Measurements from ENCODE around the gene M6PR.

The M6PR gene

DNA sequence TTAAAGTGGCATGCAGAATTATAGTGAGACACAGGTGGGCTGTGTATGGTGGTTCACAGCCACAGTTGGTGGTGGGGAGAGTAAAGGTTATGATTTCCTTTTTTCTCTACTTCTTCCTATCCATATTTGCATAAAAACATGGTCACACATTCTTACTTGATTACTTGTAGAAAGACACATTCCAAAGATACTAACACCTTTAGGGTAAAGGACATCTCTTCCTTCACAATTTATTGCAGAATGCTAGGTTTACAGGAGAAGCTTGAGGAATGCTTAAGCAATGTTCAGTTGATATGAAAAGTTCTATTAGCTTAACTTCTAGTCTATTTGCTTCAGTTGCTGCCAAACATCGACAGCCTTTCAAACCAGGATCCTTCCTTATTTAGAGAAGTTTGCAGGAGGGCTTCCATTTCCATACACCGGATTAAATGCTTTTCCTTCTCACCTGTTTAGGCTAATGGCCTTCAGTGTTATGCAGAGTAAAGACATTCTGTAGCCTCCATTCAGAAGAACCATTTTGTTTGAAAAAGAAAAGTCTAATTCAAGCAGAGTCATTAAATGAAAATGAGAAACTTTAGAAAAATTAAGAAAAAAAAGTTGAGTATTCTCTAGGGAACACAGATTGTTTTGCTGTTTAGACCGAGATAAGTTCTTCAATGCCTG, 37.7 kb downstream of the M6PR start:
- no peak for DNase-seq

DNA sequence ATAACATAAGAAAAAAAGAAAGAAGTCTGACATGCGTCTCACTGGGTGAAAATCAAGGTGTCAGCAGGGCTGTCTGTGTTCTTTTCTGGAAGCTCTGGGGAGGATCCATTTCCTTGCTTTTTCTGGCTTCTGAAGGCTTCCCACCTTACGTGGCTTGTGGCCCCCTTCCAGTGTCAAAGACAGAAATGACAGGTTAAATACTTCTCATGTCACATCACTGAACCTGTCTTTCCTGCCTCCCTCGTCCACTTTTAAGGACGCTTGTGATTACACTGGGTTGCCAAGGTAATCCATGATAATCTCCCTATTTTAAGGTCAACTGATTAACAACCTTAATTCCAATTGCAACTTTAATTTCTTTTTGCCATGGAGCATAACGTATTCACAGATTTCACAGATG, 39.7 kb downstream of the M6PR start:
- DNase-seq: no peak

DNA sequence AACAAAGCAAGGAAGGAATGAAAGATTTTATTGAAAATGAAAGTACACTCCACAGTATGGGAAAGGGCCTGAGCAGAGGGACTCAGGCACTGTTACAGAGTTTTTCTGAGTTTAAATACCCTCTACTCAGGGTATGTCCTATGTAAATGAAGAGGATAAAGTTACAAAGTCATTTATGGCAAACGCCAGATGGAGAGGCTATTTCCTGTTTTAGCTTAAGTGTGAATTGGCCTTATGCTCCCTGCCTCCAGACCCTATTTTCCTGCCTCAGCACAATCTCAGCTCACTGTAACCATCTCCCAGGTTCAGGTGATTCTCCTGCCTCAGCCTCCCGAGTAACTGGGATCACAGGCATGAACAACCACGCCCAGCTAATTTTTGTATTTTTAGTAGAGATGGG, 41.9 kb downstream of the M6PR start:
- DNase-seq: no peak

DNA sequence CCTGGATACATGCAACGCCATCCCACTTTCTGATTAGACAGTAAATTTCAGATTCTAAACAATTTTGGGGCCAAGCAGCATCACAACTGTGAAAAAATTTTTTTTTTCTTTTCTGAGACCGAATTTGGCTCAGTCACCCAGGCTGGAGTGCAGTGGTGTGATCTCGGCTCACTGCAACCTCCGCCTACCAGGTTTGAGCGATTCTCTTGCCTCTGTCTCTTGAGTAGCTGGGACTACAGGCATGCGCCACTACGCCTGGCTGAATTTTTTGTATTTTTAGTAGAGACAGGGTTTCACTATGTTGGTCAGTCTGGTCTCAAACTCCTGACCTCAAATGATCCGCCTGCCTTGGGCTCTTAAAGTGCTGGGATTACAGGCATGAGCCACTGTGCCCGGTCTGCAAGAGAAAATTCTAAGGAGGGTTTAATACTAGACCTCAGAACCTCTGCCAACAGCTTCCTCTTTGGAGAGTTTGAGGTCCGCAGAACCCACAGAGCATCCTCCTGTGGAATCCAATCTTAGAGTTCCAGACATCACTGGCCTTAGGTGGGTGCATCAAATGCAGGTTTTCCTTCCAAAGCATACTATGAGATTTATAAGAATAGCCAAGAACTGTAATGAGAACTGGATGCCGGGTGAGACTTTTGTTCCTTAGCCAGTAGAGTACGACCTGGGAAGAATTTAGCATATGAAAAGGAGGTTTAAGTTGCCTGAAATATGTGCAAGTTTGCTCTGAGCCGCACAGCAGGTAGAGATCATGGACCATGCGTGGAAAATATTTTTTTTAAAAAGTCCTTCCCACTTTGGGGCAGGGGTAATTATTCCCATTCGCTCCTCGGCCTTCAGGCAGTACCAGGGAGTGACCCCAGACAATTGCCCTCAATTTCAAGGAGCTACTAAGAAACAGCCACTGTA, 42.9 kb downstream of the M6PR start:
- DNase-seq: no peak

DNA sequence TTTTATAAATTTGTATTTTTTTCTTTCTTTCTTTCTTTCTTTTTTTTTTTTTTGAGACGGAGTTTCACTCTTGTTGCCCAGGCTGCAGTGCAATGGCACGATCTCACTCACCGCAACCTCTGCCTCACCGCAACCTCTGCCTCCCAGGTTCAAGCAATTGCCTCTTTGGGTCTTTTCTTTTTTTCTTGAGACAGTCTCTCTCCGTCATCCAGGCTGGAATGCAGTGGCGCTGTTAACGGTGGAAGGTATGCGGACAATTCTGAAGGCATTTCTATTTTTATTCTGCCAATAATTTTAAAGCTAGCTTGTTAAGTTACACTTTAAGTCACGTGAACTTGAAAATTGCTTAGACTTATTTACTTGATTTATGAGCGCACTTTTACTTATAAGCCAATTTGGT, 43.9 kb downstream of the M6PR start:
- DNase-seq: no peak

DNA sequence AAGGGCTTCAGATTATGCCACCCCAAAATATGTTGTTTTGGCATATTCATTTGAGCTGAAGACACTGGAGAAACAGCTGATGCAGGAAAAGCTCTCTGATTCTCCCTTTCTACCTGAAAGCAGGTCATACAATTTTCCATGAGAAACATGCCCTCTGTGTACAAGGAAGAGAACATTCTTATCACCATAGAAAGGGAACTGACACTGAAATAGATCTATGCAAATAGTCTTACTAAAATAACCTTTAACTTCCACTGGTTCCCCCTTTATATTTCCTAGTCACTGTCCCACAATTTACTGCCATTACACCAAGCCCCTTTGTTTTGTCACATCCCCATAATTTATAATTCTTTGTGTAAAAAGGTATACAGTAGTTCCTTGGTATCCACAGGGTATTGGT, 44.8 kb downstream of the M6PR start:
- DNase-seq: peak; percentile 46

DNA sequence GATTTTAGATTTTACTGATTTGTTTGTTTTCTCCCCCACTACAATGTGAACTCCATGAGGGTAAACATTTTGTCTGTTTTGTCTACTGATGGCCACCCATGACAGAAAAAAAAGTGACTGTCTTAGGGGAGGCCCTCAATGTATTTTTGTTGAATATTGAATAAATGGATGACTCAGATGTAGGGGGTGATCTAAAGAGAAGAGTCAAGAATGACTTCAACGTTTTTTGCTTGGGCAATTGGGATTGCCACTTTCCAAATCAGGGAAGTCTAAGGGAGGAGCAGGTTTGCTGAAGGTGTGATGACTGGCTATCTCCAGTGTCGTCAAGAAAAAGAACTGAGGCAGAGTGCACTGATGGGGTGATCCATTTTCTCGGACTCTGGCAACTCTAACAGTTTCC, 45.8 kb downstream of the M6PR start:
- peak; percentile 62 for DNase-seq

DNA sequence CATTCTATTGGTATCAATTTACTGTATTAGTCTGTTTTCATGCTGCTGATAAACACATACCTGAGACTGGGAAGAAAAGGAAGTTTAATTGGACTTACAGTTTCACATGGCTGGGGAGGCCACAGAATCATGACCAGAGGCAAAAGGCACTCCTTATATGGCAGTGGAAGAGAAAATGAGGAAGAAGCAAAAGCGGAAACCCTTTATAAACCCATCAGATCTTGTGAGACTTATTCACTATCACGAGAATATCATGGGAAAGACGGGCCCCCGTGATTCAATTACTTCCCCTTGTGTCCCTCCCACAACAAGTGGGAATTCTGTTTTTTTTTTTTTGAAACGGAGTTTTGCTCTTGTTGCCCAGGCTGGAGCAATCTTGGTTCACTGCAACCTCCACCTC, 46.7 kb downstream of the M6PR start:
- DNase-seq: peak; percentile 98

DNA sequence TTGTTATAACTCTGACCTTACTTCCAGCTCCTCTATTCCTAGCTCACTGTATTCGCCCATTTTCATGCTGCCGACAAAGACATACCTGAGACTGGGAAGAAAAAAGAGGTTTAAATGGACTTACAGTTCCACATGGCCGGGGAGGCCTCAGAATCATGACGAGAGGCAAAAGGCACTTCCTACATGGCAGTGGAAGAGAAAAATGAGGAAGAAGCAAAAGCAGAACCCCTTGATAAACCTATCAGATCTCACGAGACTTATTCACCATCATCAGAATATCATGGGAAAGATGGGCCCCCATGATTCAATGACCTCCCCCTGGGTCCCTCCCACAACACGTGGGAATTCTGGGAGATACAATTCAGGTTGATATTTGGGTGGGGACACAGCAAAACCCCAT, 49.6 kb downstream of the M6PR start:
- peak; percentile 46 for DNase-seq

DNA sequence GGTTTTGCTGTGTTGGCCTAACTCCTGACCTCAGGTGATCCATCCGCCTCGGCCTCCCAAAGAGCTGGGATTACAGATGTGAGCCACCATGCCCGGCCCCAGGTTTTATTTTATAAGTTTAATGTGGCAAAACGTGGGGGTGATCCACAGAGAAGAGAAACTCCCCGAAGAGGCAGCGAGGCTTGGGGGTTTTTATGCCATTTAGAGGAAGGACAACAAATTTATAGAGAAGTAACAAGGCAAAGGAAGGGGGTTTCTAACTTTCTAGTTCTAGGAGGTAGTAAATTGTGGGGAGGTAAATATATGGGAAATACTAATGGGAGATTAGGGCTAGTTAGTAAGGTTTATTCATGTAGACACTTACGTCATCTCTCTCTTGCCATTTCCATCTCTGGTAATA, 52.4 kb downstream of the M6PR start:
- no peak for DNase-seq

DNA sequence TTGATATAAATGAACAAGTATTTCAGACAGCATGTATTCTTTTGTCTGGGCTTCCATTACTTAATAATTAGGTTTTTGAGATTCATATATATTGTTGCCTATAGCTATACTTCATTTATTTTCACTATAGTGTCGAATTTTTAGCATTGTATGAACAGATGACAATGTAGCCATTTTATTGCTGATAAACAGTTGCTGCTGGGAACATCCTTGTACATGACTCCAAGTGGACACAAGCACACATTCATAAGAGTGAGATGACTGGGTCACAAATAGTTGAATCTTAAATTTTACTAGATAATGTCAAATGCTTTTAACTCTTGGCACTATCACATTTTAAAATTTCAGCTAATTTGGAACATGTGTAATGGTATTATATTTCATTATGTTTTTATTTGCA, 54.5 kb downstream of the M6PR start:
- no peak for DNase-seq

DNA sequence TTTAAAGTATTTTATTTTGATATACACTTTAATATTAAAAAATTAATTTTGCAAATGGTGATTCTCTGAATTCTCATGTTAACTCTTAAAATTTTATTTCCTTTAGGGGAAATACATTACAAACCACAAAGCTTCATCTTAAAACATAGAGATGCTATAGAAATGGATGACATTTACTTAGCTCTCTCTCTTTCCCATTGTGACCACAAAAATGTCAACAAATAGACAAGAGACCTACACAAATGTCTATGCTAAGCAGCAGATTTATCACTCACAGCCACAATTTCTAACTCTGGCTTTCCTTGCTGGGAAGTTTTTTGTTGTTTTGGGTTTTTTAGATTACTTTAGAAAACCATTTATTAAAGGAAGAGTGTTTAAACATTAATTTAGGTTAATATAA, 55.1 kb downstream of the M6PR start:
- DNase-seq: no peak

DNA sequence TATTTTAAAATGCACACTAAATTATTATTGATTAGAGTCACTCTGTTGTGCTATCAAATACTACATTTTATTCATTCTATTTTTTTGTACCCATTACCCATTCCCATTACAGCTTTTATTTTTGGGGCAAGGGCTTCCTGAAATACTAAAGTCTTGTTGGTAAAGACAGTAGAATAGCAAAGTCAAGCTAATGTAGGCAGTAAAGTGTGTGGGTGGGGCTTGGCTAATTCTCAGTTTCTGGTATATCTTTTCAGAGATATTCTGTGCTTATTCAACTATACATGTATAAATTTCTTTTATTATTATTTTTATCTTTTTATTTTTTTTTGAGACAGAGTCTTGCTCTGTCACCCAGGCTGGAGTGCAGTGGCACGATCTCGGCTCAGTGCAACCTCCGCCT, 57.5 kb downstream of the M6PR start:
- DNase-seq: no peak

Data from inflammatory macrophage treated with lipopolysaccharide for 4 hours (primary cell).